ENCODE results near the gene HEATR3. TPM values are rescaled to one million over a fixed set of nuclear protein-coding genes. Genes with fewer than 3 reads are reported as not detected.

Gene HEATR3
- total and polyA plus RNA-seq, 12 donors = 5.3 to 35.3 (median 20.1) TPM

DNA sequence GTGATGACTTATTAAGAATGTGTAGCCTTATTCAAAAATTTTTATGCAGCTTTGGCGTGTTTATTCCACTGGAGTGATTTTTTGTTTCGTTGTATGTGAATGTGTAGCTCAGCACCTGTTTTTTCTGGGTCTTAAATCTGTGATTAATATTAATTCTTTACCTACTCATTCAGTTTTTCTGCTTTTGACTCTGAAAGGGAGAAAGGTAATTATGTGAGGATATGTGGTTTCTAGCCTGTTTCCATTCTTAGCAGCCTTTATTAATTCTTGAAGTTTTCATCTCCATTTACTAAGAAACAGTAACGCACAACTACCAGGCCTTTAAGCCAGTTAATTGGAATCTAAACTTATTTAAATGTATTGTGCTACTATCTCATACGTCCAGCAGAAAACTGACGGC is 7.0 kb downstream of the HEATR3 start:
- WGBS, 4 donors = 95 to 96% (median 95%) methylated on average over 5 of the region's 5 CpGs
- no peak overlapping the region for H3K27ac ChIP-seq
- no peaks in the 10 kb centered on the region for H3K36me3 ChIP-seq (replicated peaks in 1 of 2)
- H3K4me1 ChIP-seq (replicated peaks in 1 of 2) = peaks cover 2 to 16% of the 10 kb centered on the region in 2 donors
- H3K4me3 ChIP-seq = no peak overlapping the region
- TF ChIP-seq CTCF (IDR thresholded peaks at IDR 0.05) = no peak
- TF ChIP-seq POLR2A (IDR thresholded peaks at IDR 0.05) = no peak
- no peak for DNase-seq
- no peaks in the 10 kb centered on the region for H3K9me3 ChIP-seq (replicated peaks in 1 of 3)
- intact Hi-C loops (cut with DNase I) = no loop called here
- H3K27me3 ChIP-seq = no peaks in the 10 kb centered on the region

DNA sequence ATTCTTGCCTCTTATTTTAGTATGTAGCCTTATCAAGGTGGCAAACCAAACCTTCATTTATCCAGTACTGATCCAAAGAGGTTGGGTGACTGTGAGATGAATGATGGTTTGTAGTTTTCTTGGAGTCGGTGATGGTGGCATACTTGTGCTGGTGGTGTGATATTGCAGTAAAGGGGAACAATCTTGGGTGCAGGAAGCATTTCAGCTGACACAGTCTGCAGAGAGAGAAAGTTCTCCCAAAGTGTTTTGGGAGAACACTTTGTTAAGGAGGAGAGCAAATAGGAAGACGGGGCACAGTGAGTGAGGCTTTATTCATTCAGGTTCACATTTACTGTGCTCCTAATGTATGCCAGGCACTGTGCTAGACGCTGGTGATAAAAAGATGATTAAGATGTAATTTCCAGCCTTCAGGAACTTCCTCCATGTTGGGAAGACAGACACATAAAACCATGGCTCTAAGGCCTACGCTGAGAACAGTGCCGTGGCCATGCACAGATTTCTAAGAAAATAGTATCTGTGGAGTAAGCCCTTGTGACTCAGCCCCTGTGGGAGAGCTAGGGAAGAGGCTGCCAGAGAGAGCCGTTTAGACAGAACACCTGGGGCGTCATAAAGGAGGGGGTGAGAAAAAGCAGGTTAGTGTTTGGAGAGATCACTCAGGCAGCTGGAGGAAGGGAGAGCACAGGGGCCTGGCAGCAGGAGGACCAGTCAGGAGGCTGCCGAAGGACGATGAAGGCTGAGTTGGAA is 13.8 kb downstream of the HEATR3 start:
- TF ChIP-seq POLR2A (IDR thresholded peaks at IDR 0.05) (no peak), CTCF (IDR thresholded peaks at IDR 0.05) (no peak)
- DNase-seq = no peak
- intact Hi-C loops (cut with DNase I) = loop anchor here in 1 of 2 donors (10.0 kb wide), 1 partner anchor 55 kb away; no protein-coding TSS in a partner anchor
- Histone ChIP-seq H3K36me3 (replicated peaks in 1 of 2) (peaks cover 0 to 33% of the 10 kb centered on the region in 2 donors), H3K4me1 (replicated peaks in 1 of 2) (no peaks in the 10 kb centered on the region), H3K4me3 (no peak overlapping the region), H3K27me3 (no peaks in the 10 kb centered on the region), H3K9me3 (replicated peaks in 1 of 3) (no peaks in the 10 kb centered on the region), H3K27ac (peak overlapping the region in 1 of 5 donors; percentile 32)
- 73 to 88% (median 78%) methylated on average over 9 of the region's 9 CpGs for WGBS, 4 donors

DNA sequence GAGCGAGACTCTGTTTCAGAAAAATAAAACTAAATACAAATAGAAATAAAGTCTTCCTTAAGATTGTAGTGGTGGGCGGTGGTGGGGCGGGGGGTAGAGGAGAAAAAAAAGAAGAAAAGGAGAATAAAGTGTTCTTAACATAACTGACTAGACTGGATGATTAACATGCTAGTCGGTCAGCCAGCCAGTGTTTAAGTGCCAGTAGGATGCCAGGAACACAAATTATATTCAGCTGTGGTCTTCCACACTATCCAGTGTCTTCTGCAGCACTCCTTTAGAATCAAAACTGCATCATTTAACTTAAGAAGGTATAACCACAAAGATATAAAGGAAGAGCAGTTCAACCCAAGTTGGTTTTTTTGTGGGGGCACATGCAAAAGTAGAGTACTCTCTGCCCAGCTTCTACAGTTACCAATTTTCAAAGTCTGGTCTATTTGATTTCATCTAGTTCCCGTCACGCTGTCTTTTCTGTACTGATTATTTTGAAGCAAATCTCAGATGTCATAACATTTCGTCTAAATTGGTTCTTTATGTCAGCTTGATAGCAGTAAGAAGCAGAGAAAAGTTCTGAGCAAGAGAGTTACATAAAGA is 15.8 kb downstream of the HEATR3 start:
- intact Hi-C loops (cut with DNase I) = loop anchor here in 1 of 2 donors (10.0 kb wide), 1 partner anchor 53 kb away; no protein-coding TSS in a partner anchor
- peaks cover 0 to 53% of the 10 kb centered on the region in 2 donors for H3K36me3 ChIP-seq (replicated peaks in 1 of 2)
- 91 to 94% (median 92%) methylated on average over 7 of the region's 7 CpGs for WGBS, 4 donors

More for the DNA sequence above, 15.8 kb downstream of the HEATR3 start:
- H3K9me3 ChIP-seq (replicated peaks in 1 of 3) = no peaks in the 10 kb centered on the region
- no peaks in the 10 kb centered on the region for H3K27me3 ChIP-seq
- H3K4me3 ChIP-seq = no peak overlapping the region
- DNase-seq = no peak
- H3K4me1 ChIP-seq (replicated peaks in 1 of 2) = no peaks in the 10 kb centered on the region
- TF ChIP-seq POLR2A (IDR thresholded peaks at IDR 0.05) = no peak
- no peak for TF ChIP-seq CTCF (IDR thresholded peaks at IDR 0.05)
- no peak overlapping the region for H3K27ac ChIP-seq

All from adrenal gland (tissue), 12 donors.